ENCODE results near the gene PPAN. TPM values are rescaled to one million over a fixed set of nuclear protein-coding genes. Genes with fewer than 3 reads are reported as not detected.

PPAN gene
- polyA plus RNA-seq, 3 donors = 7.2 to 26.2 (median 7.6) TPM

DNA sequence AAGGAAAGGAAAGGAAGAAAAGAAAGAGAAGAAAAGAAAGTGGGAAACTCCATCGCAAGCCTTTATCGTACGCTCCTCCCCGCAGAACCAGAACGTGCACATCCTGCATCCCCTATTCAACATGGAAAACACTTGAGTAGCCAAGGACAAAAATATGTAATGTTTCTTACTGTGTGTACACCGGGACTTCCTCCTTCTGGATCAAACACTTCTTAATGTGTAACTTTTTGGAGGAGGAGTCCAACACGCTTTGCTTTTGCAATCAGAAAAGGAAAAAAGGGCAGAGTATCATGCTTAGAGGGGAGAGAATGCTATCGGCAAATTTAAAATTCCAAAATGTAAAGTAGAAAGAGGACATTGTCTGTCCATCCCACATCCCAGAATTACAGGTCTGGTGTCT lies 27.8 kb upstream of the PPAN start:
- intact Hi-C loops (cut with micrococcal nuclease) = no loop called here
- no peak overlapping the region for H3K9ac ChIP-seq (ENCODE audit: insufficient read depth, low read length, poor library complexity, severe bottlenecking)
- no peak overlapping the region for H3K4me2 ChIP-seq (replicated peaks; ENCODE audit: extremely low read depth, low read length, poor library complexity, severe bottlenecking)
- H3K4me3 ChIP-seq (replicated peaks in 1 of 3; ENCODE audit: low read depth in 2 of 3, low read length in 3 of 3) = no peak overlapping the region
- TF ChIP-seq, protein P1, sequence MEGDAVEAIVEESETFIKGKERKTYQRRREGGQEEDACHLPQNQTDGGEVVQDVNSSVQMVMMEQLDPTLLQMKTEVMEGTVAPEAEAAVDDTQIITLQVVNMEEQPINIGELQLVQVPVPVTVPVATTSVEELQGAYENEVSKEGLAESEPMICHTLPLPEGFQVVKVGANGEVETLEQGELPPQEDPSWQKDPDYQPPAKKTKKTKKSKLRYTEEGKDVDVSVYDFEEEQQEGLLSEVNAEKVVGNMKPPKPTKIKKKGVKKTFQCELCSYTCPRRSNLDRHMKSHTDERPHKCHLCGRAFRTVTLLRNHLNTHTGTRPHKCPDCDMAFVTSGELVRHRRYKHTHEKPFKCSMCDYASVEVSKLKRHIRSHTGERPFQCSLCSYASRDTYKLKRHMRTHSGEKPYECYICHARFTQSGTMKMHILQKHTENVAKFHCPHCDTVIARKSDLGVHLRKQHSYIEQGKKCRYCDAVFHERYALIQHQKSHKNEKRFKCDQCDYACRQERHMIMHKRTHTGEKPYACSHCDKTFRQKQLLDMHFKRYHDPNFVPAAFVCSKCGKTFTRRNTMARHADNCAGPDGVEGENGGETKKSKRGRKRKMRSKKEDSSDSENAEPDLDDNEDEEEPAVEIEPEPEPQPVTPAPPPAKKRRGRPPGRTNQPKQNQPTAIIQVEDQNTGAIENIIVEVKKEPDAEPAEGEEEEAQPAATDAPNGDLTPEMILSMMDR (IDR thresholded peaks at IDR 0.05) = no peak
- DNase-seq = no peak
- peaks cover 4% of the 10 kb centered on the region for H3K4me1 Mint-ChIP-seq
- peaks cover 4 to 21% (median 15%) of the 10 kb centered on the region in 7 donors for H3K9me3 Mint-ChIP-seq
- peaks cover 12 to 32% (median 13%) of the 10 kb centered on the region in 3 donors for H3K27me3 Mint-ChIP-seq (ENCODE audit: low read depth in 3 of 3)
- H4K20me1 ChIP-seq (ENCODE audit: insufficient read depth, low read length) = no peaks in the 10 kb centered on the region
- H2AFZ ChIP-seq (ENCODE audit: insufficient read depth, low read depth, low read length, poor library complexity, severe bottlenecking) = no peak overlapping the region
- H3K27ac ChIP-seq (ENCODE audit: low read depth in 1 of 2, low read length in 2 of 2) = no peak overlapping the region
- peaks cover 11% of the 10 kb centered on the region in 2 donors for H3K9me3 ChIP-seq (replicated peaks in 1 of 2; ENCODE audit: control insufficient read depth in 1 of 2, insufficient read depth in 1 of 2, low read length in 2 of 2)
- H3K27ac Mint-ChIP-seq = no peak overlapping the region
- H3K27me3 ChIP-seq (ENCODE audit: control insufficient read depth in 2 of 2, insufficient read depth in 2 of 2, low read length in 2 of 2) = no peaks in the 10 kb centered on the region
- H3K36me3 Mint-ChIP-seq = no peaks in the 10 kb centered on the region
- H3K36me3 ChIP-seq (replicated peaks in 1 of 2; ENCODE audit: control insufficient read depth in 1 of 2, insufficient read depth in 2 of 2, low read length in 2 of 2) = no peaks in the 10 kb centered on the region
- no peak overlapping the region for H3K4me3 Mint-ChIP-seq
- no peaks in the 10 kb centered on the region for H3K4me1 ChIP-seq (ENCODE audit: control insufficient read depth in 1 of 2, insufficient read depth in 2 of 2, low read length in 2 of 2)
- no CpG with 5 or more reads among the region's 8 CpGs for WGBS (ENCODE audit: insufficient coverage)
- H3K79me2 ChIP-seq (ENCODE audit: insufficient read depth, low read length) = no peaks in the 10 kb centered on the region

DNA sequence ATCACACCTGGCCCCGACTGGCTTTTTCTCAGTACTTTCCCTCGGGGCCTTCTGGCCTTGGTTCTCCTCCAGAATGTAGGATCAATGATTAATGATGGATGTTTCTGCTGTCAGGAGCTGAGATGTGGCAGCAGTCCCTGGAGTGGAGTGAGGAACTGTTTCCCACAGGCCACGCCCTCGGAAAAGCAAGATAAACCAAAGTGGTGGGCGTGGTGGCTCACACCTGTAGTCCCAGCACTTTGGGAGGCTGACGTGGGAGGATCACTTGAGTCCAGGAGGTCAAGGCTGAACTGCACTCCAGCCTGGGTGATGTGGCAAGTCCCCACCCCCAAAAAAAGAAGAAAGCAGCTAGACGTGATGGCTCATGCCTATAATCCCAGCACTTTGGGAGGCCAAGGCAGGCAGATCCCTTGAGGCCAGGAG lies 27.1 kb upstream of the PPAN start:
- no peak overlapping the region for H3K27ac Mint-ChIP-seq
- no peak for DNase-seq

More for the DNA sequence above, 27.1 kb upstream of the PPAN start:
- Mint-ChIP-seq H3K27me3 (ENCODE audit: low read depth in 3 of 3) (peaks cover 12 to 29% (median 15%) of the 10 kb centered on the region in 3 donors), H3K4me3 (no peak overlapping the region), H3K9me3 (peaks cover 1 to 14% (median 8%) of the 10 kb centered on the region in 7 donors), H3K4me1 (peaks cover 4% of the 10 kb centered on the region), H3K36me3 (no peaks in the 10 kb centered on the region)
- peaks cover 4% of the 10 kb centered on the region in 2 donors for H3K9me3 ChIP-seq (replicated peaks in 1 of 2; ENCODE audit: control insufficient read depth in 1 of 2, insufficient read depth in 1 of 2, low read length in 2 of 2)
- TF ChIP-seq, protein P1 (IDR thresholded peaks at IDR 0.05) = no peak
- H4K20me1 ChIP-seq (ENCODE audit: insufficient read depth, low read length) = no peaks in the 10 kb centered on the region
- no peaks in the 10 kb centered on the region for H3K4me1 ChIP-seq (ENCODE audit: control insufficient read depth in 1 of 2, insufficient read depth in 2 of 2, low read length in 2 of 2)
- intact Hi-C loops (cut with micrococcal nuclease) = no loop called here
- no peaks in the 10 kb centered on the region for H3K36me3 ChIP-seq (replicated peaks in 1 of 2; ENCODE audit: control insufficient read depth in 1 of 2, insufficient read depth in 2 of 2, low read length in 2 of 2)
- WGBS (ENCODE audit: insufficient coverage) = 94% methylated on average over 3 of the region's 7 CpGs
- H3K4me2 ChIP-seq (replicated peaks; ENCODE audit: extremely low read depth, low read length, poor library complexity, severe bottlenecking) = no peak overlapping the region
- H2AFZ ChIP-seq (ENCODE audit: insufficient read depth, low read depth, low read length, poor library complexity, severe bottlenecking) = no peak overlapping the region
- no peak overlapping the region for H3K4me3 ChIP-seq (replicated peaks in 1 of 3; ENCODE audit: low read depth in 2 of 3, low read length in 3 of 3)
- no peaks in the 10 kb centered on the region for H3K27me3 ChIP-seq (ENCODE audit: control insufficient read depth in 2 of 2, insufficient read depth in 2 of 2, low read length in 2 of 2)
- no peak overlapping the region for H3K9ac ChIP-seq (ENCODE audit: insufficient read depth, low read length, poor library complexity, severe bottlenecking)
- no peaks in the 10 kb centered on the region for H3K79me2 ChIP-seq (ENCODE audit: insufficient read depth, low read length)
- no peak overlapping the region for H3K27ac ChIP-seq (ENCODE audit: low read depth in 1 of 2, low read length in 2 of 2)
